CD4-positive, alpha-beta memory T cell (primary cell): Measurements from ENCODE around the gene COL21A1. TPM values are rescaled to one million over a fixed set of nuclear protein-coding genes. Genes with fewer than 3 reads are reported as not detected.

Source experiments
- CTCF ChIA-PET: fragments of 350-600 bp; sonication (Branson Sonifier 250); formaldehyde crosslinking; loops from one replicate; lab custom pipeline; 2021; ENCODE audit warnings: inconsistent platforms; ENCODE audit not compliant: partially characterized antibody; lab: Charles Lee
- POLR2A ChIA-PET: fragments of 350-600 bp; sonication (Branson Sonifier 250); formaldehyde crosslinking; loops from one replicate; lab custom pipeline; 2021; ENCODE audit not compliant: partially characterized antibody; lab: Charles Lee
- DNase-seq, 5 donors: peaks; one replicate each; pipeline versions ENCODE4 v3.0.0 to v3.0.0-alpha.2; 2020 to 2022; ENCODE audit warnings: mixed read lengths in 1 of 5
- H3K27ac ChIP-seq: one replicate; pipeline ENCODE4 v1.7.0; 2013; ENCODE audit warnings: low read depth, low read length
- H3K27me3 ChIP-seq: 2 replicates; pipeline ENCODE4 v1.7.0; 2013; ENCODE audit warnings: mild to moderate bottlenecking, low read length, moderate library complexity; ENCODE audit not compliant: insufficient read depth
- H3K36me3 ChIP-seq: 2 replicates; pipeline ENCODE4 v1.7.0; 2013; ENCODE audit warnings: mild to moderate bottlenecking, low read length, moderate library complexity; ENCODE audit not compliant: insufficient read depth
- H3K4me1 ChIP-seq: 2 replicates; pipeline ENCODE4 v1.7.0; 2013; ENCODE audit warnings: mild to moderate bottlenecking, low read length, moderate library complexity; ENCODE audit not compliant: insufficient read depth
- H3K4me3 ChIP-seq, 2 donors: one replicate each; pipeline ENCODE4 v1.7.0; 2013; ENCODE audit warnings: low read length in 2 of 2, mild to moderate bottlenecking in 1 of 2
- H3K9me3 ChIP-seq, 2 donors: one replicate each; pipeline ENCODE4 v1.7.0; 2013; ENCODE audit warnings: low read length in 2 of 2, control low read depth in 1 of 2; ENCODE audit not compliant: control insufficient read depth in 1 of 2
- H3K27ac Mint-ChIP-seq, 7 donors: one replicate each; pipeline ENCODE4 v1.8.0; 2020 to 2021; ENCODE audit warnings: mixed read lengths in 7 of 7, mild to moderate bottlenecking in 6 of 7, inconsistent platforms in 3 of 7, moderate library complexity in 3 of 7
- H3K27me3 Mint-ChIP-seq, 2 donors: one replicate each; pipeline ENCODE4 v1.8.0; 2020 to 2021; ENCODE audit warnings: mixed read lengths in 2 of 2
- H3K36me3 Mint-ChIP-seq, 2 donors: one replicate each; pipeline ENCODE4 v1.8.0; 2020 to 2021; ENCODE audit warnings: mixed read lengths in 2 of 2, inconsistent platforms in 1 of 2, mild to moderate bottlenecking in 1 of 2
- H3K4me1 Mint-ChIP-seq, 4 donors: one replicate each; pipeline ENCODE4 v1.8.0; 2020 to 2021; ENCODE audit warnings: mixed read lengths in 4 of 4, mild to moderate bottlenecking in 1 of 4
- H3K4me3 Mint-ChIP-seq, 8 donors: one replicate each; pipeline ENCODE4 v1.8.0; 2020 to 2021; ENCODE audit warnings: mixed read lengths in 8 of 8, mild to moderate bottlenecking in 7 of 8, moderate library complexity in 6 of 8, inconsistent platforms in 3 of 8
- H3K9me3 Mint-ChIP-seq, 8 donors: one replicate each; pipeline ENCODE4 v1.8.0; 2020 to 2021; ENCODE audit warnings: mixed read lengths in 8 of 8, mild to moderate bottlenecking in 5 of 8, inconsistent platforms in 3 of 8, moderate library complexity in 1 of 8
- intact Hi-C: fragments of 100-400 bp; cut with micrococcal nuclease; formaldehyde crosslinking; loops from one replicate; pipeline ENCODE4 v1.15.1; 2023
- polyA plus RNA-seq, 2 donors: library from polyadenylated mRNA; unstranded; fragments of 300-500 nt; fragmentation: Illumina TruSeq; gene quantifications; one replicate each; pipeline ENCODE4 v1.2.3, GENCODE V29; 2021
- total RNA-seq, 2 experiments: library from RNA; stranded (reverse); gene quantifications; one replicate each; pipeline ENCODE4 v1.2.3, GENCODE V29; 2021

Gene COL21A1
- total and polyA plus RNA-seq, 4 experiments from 2014 or later = not detected

DNA sequence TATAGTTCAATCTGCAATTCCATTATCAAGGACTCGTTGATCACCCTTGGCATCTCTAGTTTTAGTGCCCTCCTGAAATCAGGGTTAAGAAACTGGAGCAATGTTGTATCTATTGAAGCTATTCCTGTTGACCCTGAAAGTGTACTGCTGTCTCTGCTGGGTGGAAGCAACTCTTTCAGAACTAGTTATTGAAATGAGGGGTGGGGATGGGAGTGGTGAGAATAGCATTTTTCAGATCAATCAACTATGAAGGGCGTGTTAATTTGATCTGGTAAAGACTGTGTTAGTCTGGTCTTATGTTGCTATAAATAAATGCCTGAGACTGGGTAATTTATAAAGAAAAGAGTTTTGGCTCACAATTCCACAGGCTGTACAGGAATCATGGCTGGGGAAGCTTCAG, 219.5 kb downstream of the COL21A1 start:
- Mint-ChIP-seq H3K27ac (no peak overlapping the region), H3K27me3 (no peaks in the 10 kb centered on the region), H3K4me1 (no peaks in the 10 kb centered on the region), H3K9me3 (peaks cover 0 to 14% (median 3%) of the 10 kb centered on the region in 8 donors), H3K36me3 (no peaks in the 10 kb centered on the region), H3K4me3 (no peak overlapping the region)
- Histone ChIP-seq H3K27ac (no peak overlapping the region), H3K9me3 (no peaks in the 10 kb centered on the region), H3K4me1 (no peaks in the 10 kb centered on the region), H3K27me3 (no peaks in the 10 kb centered on the region), H3K36me3 (no peaks in the 10 kb centered on the region), H3K4me3 (no peak overlapping the region)
- ChIA-PET CTCF (no interaction called here), POLR2A (no interaction called here)
- intact Hi-C loops = no loop called here
- no peak for DNase-seq

GRCh38 chr6:56026455-56027180, 220.8 kb downstream of the COL21A1 start:
- H3K4me3 ChIP-seq = no peak overlapping the region
- no peaks in the 10 kb centered on the region for H3K27me3 Mint-ChIP-seq
- no peaks in the 10 kb centered on the region for H3K27me3 ChIP-seq
- H3K36me3 ChIP-seq = no peaks in the 10 kb centered on the region
- no peaks in the 10 kb centered on the region for H3K4me1 Mint-ChIP-seq
- no peak for DNase-seq
- no peaks in the 10 kb centered on the region for H3K9me3 ChIP-seq
- peaks cover 0 to 11% (median 4%) of the 10 kb centered on the region in 8 donors for H3K9me3 Mint-ChIP-seq
- no peak overlapping the region for H3K4me3 Mint-ChIP-seq
- POLR2A ChIA-PET = no interaction called here
- H3K4me1 ChIP-seq = no peaks in the 10 kb centered on the region
- intact Hi-C loops = no loop called here
- no peak overlapping the region for H3K27ac ChIP-seq
- CTCF ChIA-PET = no interaction called here
- H3K36me3 Mint-ChIP-seq = no peaks in the 10 kb centered on the region
- H3K27ac Mint-ChIP-seq = no peak overlapping the region

- ChIA-PET CTCF (no interaction called here), POLR2A (no interaction called here)
- H3K27ac ChIP-seq = no peak overlapping the region
- no peak overlapping the region for H3K27ac Mint-ChIP-seq
- no peaks in the 10 kb centered on the region for H3K4me1 ChIP-seq
- H3K4me1 Mint-ChIP-seq = no peaks in the 10 kb centered on the region
- intact Hi-C loops = no loop called here
- peaks cover 0 to 10% (median 4%) of the 10 kb centered on the region in 8 donors for H3K9me3 Mint-ChIP-seq
- no peak overlapping the region for H3K4me3 Mint-ChIP-seq
- no peaks in the 10 kb centered on the region for H3K27me3 Mint-ChIP-seq
- no peaks in the 10 kb centered on the region for H3K36me3 ChIP-seq
- no peaks in the 10 kb centered on the region for H3K36me3 Mint-ChIP-seq
- H3K4me3 ChIP-seq = no peak overlapping the region
- no peak for DNase-seq
- H3K9me3 ChIP-seq = no peaks in the 10 kb centered on the region
- H3K27me3 ChIP-seq = no peaks in the 10 kb centered on the region
Observed at GRCh38 chr6:56025795-56026194, 221.6 kb downstream of the COL21A1 start.

GRCh38 chr6:56024931-56025330, 222.4 kb downstream of the COL21A1 start:
- no peak overlapping the region for H3K4me3 Mint-ChIP-seq
- CTCF ChIA-PET = no interaction called here

DNA sequence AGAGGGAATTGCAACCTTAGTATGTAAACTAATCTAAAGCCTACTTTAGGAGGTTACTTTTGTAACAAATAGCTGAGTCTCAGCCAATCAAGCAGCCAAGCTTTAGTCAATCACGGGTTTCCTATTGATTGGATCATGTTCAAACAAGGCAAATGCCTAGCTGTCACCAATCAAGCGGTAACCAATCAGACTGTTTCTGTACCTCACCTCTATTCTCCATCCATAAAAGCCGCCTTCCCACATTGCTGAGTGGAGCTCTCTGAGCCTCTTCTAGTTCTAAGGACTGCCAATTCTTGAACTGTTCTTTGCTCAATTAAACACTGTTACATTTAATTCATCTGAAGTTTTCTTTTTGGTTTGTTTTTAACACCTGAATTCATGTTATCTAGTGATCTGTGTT, 223.6 kb downstream of the COL21A1 start:
- Mint-ChIP-seq H3K9me3 (peaks cover 0 to 8% (median 4%) of the 10 kb centered on the region in 8 donors), H3K4me3 (no peak overlapping the region), H3K36me3 (no peaks in the 10 kb centered on the region), H3K4me1 (no peaks in the 10 kb centered on the region), H3K27me3 (no peaks in the 10 kb centered on the region), H3K27ac (no peak overlapping the region)
- ChIA-PET POLR2A (no interaction called here), CTCF (no interaction called here)
- H3K36me3 ChIP-seq = no peaks in the 10 kb centered on the region
- H3K4me1 ChIP-seq = no peaks in the 10 kb centered on the region
- intact Hi-C loops = no loop called here
- H3K27ac ChIP-seq = no peak overlapping the region
- H3K4me3 ChIP-seq = no peak overlapping the region
- no peak for DNase-seq
- no peaks in the 10 kb centered on the region for H3K9me3 ChIP-seq
- no peaks in the 10 kb centered on the region for H3K27me3 ChIP-seq

More at GRCh38 chr6:56024931-56025330, 222.4 kb downstream of the COL21A1 start:
- no peaks in the 10 kb centered on the region for H3K4me1 ChIP-seq
- POLR2A ChIA-PET = no interaction called here
- peaks cover 0 to 10% (median 3%) of the 10 kb centered on the region in 8 donors for H3K9me3 Mint-ChIP-seq
- no peaks in the 10 kb centered on the region for H3K36me3 ChIP-seq
- no peak overlapping the region for H3K27ac ChIP-seq
- H3K9me3 ChIP-seq = no peaks in the 10 kb centered on the region
- no peak for DNase-seq
- intact Hi-C loops = no loop called here
- H3K27ac Mint-ChIP-seq = no peak overlapping the region
- no peaks in the 10 kb centered on the region for H3K4me1 Mint-ChIP-seq
- no peaks in the 10 kb centered on the region for H3K36me3 Mint-ChIP-seq
- H3K27me3 ChIP-seq = no peaks in the 10 kb centered on the region
- no peaks in the 10 kb centered on the region for H3K27me3 Mint-ChIP-seq
- H3K4me3 ChIP-seq = no peak overlapping the region

- ChIA-PET POLR2A (no interaction called here), CTCF (no interaction called here)
- no peaks in the 10 kb centered on the region for H3K9me3 ChIP-seq
- Mint-ChIP-seq H3K27ac (no peak overlapping the region), H3K4me3 (no peak overlapping the region), H3K9me3 (peaks cover 0 to 8% (median 4%) of the 10 kb centered on the region in 8 donors), H3K36me3 (no peaks in the 10 kb centered on the region), H3K27me3 (no peaks in the 10 kb centered on the region), H3K4me1 (no peaks in the 10 kb centered on the region)
- DNase-seq = no peak
- H3K27me3 ChIP-seq = no peaks in the 10 kb centered on the region
- no peaks in the 10 kb centered on the region for H3K4me1 ChIP-seq
- intact Hi-C loops = no loop called here
- H3K27ac ChIP-seq = no peak overlapping the region
- no peak overlapping the region for H3K4me3 ChIP-seq
- H3K36me3 ChIP-seq = no peaks in the 10 kb centered on the region
Observed at GRCh38 chr6:56022678-56023077, 224.7 kb downstream of the COL21A1 start.

DNA sequence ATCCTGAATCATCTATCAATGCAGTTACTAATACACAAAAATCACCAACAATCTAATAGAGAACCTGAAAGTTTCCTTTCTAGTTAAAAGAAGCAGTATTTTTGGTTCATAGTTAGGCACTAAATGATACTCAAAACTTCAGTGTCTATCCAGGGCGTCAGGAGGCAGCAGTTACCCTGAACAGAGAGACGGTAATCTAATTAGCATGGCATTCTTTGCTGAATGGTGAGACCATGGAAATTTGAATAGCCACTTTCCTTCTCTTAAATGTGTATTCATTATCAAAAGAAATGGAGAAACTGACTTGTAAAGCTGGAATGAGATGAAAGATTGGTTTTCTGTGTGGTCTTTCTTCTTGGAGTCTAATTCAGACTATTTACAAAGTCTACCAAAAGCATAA, 225.4 kb downstream of the COL21A1 start:
- Histone ChIP-seq H3K4me1 (no peaks in the 10 kb centered on the region), H3K36me3 (no peaks in the 10 kb centered on the region), H3K4me3 (no peak overlapping the region), H3K9me3 (no peaks in the 10 kb centered on the region), H3K27me3 (no peaks in the 10 kb centered on the region), H3K27ac (no peak overlapping the region)
- Mint-ChIP-seq H3K27me3 (no peaks in the 10 kb centered on the region), H3K36me3 (no peaks in the 10 kb centered on the region), H3K4me3 (no peak overlapping the region), H3K9me3 (peaks cover 0 to 8% (median 2%) of the 10 kb centered on the region in 8 donors), H3K27ac (no peak overlapping the region), H3K4me1 (no peaks in the 10 kb centered on the region)
- DNase-seq = no peak
- POLR2A ChIA-PET = no interaction called here
- intact Hi-C loops = no loop called here
- CTCF ChIA-PET = no interaction called here
